Activated effector memory CD4-positive, alpha-beta T cell treated with anti-CD3 and anti-CD28 coated beads, Interleukin-2, amount 50 U/mL, for 16 hours (primary cell): ENCODE data around the gene DENND2A.

Experiments
- DNase-seq: peaks from one replicate; pipeline ENCODE4 v3.0.0-alpha.2; 2020

DENND2A gene

GRCh38 chr7:140640727-140641523 is at the start of gene DENND2A:
TSS of gene DENND2A (minus strand) at chr7:140640813. CDS start at chr7:140602397, 38,416 bp downstream.
- peak; percentile 61 for DNase-seq

GRCh38 chr7:140689199-140690152 is 48.9 kb upstream of the DENND2A start:
- peak; percentile 47 for DNase-seq

- DNase-seq = peak; percentile 50
These were observed 47.7 kb upstream of the DENND2A start for GRCh38 chr7:140688341-140688740.

GRCh38 chr7:140686921-140687320 is 46.3 kb upstream of the DENND2A start:
- no peak for DNase-seq

GRCh38 chr7:140685407-140686087 is 44.9 kb upstream of the DENND2A start:
- no peak for DNase-seq

GRCh38 chr7:140684066-140684950 is 43.7 kb upstream of the DENND2A start:
- DNase-seq = peak; percentile 56

- peak; percentile 27 for DNase-seq
These were observed 43.0 kb upstream of the DENND2A start for GRCh38 chr7:140683657-140684056.

GRCh38 chr7:140681766-140682165 is 41.2 kb upstream of the DENND2A start:
- DNase-seq = peak; percentile 8

- DNase-seq = peak; percentile 43
These were observed 40.3 kb upstream of the DENND2A start for GRCh38 chr7:140680886-140681285.

- DNase-seq = peak; percentile 56
These were observed 38.6 kb upstream of the DENND2A start for GRCh38 chr7:140679186-140679585.

- peak; percentile 47 for DNase-seq
These were observed 38.2 kb upstream of the DENND2A start for GRCh38 chr7:140678816-140679130.

GRCh38 chr7:140678081-140678815 is 37.6 kb upstream of the DENND2A start:
- DNase-seq = peak; percentile 51

GRCh38 chr7:140677496-140677895 is 36.9 kb upstream of the DENND2A start:
- DNase-seq = no peak

- peak; percentile 46 for DNase-seq
These were observed 36.3 kb upstream of the DENND2A start for GRCh38 chr7:140676956-140677355.

- no peak for DNase-seq
These were observed 35.7 kb upstream of the DENND2A start for GRCh38 chr7:140676306-140676705.

- DNase-seq = peak; percentile 34
These were observed 35.1 kb upstream of the DENND2A start for GRCh38 chr7:140675726-140676125.

- peak; percentile 57 for DNase-seq
These were observed 34.5 kb upstream of the DENND2A start for GRCh38 chr7:140674899-140675701.

- peak; percentile 52 for DNase-seq
These were observed 33.8 kb upstream of the DENND2A start for GRCh38 chr7:140674356-140674800.

GRCh38 chr7:140673774-140674155 is 33.2 kb upstream of the DENND2A start:
- DNase-seq = no peak

- DNase-seq = peak; percentile 87
These were observed 32.6 kb upstream of the DENND2A start for GRCh38 chr7:140673063-140673773.
